Central memory CD4-positive, alpha-beta T cell (primary cell): Measurements from ENCODE around the gene HOXB7.

Experiments used
- DNase-seq: peaks from one replicate; pipeline ENCODE4 v3.0.0; 2022

The HOXB7 gene

DNA sequence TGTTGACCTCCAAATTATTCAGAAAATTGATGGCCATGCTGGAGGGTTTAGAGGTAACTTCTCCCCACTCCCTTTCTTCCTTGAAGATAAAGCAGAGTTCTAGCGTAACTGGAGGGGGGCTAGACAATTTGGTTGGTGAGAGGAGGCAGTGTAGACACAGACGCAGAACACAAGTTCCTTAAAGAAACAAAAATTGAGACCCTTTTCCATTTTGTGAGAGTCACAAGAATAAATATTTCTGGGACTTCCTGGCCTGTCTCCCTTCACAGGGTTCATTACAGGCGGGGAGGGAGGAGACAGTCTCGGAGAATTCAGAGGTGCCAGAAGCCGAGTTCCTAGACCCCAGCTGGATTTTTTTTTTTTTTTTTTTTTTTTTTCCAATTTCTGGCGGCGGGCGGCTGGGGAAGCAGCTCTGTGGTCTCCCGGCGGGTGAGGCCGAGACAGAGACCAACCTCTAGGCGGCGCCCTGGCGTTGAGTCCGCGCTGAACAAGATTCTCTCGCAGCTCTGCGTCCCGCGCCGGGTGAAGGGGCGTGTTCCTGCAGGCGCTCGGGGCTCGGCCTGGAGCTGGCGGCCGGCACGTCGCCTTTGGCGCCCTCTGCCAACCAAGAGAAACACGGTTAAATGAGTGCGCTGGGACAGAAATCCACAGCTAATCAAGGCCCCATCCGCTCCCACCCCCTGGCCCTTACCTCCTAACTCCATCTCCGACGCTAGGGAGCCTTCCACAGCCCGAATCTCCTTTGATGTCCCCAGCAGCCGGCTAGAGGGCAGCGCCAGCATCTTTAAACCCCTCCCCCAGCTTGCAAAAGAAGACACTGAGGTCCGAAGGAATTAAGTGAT, 25.6 kb upstream of the HOXB7 start:
- peak; percentile 42 for DNase-seq

GRCh38 chr17:48634493-48635208, 23.8 kb upstream of the HOXB7 start:
- no peak for DNase-seq

- no peak for DNase-seq
These were observed 22.5 kb upstream of the HOXB7 start for GRCh38 chr17:48633266-48633677.

DNA sequence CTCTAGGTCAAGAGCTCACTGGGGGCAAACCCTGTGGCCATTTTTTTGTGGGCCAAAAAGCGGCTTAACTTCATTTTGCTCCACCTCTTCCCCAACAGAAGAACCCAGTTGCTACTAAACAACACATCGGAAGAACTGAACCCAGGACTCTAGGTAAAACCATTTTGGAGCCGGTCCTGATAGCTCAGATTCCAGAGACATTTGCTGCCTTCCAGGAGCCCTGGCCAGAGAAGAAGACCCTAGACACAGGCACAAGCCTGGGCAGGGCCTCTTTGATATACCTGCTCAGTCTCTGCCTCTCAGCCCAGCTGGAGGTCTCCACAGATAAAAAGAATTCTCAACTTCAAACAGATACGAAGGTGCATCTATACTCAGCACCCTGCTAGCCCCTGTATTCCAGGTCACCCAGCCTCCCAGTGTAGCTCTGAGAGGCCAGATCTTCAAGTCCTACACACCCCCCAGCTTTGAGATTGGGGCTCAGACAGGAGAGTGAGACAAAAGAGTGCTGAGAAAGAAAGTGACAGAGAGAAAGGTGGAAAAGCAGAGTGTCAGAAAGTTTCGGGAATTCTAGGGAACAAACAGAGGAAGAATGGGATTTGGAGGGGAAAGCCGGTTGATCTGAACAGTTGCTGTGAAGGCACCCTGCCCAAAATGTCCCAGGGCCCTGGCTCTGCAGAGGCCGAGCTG, 21.9 kb upstream of the HOXB7 start:
- no peak for DNase-seq

- DNase-seq: no peak
These were observed 21.1 kb upstream of the HOXB7 start for GRCh38 chr17:48631693-48632578.

DNA sequence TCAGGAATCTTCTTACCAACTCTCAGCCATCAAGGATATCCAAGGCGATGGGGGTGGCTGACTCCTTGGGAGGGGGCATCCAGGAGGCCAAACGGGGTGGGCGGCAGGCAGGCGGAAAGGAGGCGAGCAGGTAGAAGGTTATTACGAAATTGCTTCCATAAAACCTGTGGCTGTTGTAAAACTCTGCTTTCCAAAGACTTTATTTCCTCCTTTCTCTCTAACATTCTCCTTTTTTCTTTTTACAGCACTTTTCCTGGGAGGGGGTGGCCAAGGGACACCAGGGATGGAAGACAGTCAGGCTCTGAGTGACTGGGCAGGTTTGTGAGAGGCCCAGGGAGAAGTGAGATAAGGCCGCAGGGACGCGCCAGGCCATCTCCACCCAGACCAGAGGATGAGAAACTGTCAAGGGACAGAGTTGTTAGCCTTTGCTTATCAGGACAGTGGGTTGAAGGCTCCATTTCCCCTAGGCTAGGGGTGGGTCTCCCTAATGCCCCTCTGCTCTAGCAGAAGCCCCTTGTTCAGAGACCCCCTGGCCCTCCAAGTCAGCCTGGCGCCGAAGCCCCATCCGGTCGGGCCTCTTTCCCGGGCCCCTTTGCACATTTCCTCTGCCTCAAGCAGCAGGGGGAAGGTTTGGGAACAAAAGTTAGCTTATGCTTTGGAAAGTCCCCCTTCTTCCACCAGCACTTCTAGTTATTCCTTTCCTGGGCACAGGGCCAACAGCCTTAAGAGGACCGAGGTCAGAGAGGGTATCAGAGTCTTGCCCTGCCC, 20.3 kb upstream of the HOXB7 start:
- no peak for DNase-seq

DNA sequence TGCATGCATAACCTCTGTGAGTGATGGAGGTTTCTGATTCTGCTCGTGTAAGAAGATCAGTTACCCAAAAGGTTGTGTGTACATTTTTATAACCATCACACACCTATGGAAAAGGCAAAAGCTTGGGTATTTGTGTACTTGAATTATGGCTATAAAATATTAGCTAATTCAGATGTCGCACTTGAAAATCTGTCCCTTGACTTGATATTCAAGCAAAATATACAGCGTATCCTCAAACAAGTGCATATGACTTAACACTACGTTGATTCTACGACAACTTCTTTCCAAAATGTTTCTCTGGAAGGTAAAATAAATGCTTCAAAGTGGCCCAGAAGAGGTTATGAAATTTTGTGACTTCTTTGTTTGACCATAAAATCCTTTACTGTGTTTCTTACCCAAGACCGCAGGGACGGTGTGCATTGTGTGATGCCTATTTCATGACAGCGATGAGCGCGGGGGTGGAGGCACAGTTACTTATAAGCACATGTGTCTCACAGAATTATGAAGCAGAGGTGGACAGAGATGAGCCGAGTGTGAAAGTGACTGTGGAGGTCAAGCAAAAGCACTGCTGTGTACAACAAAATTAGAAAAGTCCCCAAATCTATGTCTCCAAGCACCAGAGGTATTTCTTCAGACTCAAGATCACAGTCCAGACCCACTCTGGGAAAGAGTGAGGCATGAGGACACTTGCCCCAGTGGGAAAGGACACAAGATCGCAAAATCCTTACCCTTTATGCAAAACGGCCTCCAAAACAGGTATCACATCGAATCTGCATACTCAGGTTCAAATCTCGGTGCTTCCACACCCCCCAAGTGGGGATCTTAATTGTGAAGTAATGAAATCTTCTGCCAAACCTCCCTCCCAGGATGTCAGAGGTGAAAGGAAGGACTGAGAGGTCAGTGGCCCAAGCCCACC, 19.4 kb upstream of the HOXB7 start:
- DNase-seq: no peak

DNA sequence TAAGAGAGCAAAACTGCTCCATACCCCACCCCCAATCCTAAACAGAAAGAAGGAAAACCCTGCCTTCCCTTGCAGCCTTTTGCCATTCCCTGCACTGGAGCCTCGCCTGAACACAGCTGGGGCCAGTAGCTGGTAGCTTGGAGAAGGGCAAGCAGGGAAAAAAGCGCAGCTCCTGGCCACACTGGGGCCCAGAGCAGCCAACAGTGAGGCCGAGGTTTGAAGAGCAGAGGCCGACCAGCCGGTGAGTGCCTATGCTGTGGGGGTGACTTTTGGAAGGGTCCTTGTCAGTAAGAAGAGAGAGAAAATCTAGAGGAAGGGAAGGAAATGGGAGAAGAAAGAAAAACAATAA, 18.6 kb upstream of the HOXB7 start:
- DNase-seq: no peak

DNA sequence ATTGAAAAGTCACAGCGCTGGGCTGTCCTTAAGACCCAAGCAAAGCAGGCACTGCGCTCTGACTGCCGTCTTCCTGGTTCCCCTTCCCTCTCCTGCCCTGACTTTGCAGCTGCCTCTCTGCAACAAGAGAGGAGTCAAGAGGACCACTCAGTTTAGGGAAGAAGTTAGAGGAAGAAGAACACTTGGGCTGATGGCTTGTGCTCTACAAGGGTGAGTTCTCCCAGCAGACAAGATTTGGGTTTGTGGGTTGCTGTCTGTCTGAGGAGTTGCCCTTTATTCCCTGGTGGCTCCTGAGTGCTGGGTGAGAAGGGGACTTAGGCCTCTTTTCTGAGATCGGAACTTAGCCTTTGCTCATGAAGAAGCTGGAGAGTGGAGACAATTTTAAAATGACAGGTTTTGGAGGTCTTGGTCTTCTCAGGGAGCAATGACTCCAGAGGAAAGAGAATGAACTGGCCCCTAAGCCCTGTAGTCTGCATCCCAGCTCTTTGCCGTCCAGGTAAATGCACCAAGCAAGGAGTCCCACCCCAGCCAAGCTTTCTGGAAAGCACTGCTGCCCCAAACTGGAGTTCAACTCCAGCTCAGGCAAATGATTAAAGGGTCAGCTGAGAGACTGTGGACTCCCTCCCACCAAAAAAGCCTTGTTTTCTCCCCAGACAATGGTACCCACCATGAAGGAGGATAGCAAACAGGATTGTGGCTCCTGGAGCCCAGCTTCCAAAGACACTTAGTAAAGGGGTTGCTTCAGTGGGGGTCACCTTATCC, 18.0 kb upstream of the HOXB7 start:
- DNase-seq: no peak

DNA sequence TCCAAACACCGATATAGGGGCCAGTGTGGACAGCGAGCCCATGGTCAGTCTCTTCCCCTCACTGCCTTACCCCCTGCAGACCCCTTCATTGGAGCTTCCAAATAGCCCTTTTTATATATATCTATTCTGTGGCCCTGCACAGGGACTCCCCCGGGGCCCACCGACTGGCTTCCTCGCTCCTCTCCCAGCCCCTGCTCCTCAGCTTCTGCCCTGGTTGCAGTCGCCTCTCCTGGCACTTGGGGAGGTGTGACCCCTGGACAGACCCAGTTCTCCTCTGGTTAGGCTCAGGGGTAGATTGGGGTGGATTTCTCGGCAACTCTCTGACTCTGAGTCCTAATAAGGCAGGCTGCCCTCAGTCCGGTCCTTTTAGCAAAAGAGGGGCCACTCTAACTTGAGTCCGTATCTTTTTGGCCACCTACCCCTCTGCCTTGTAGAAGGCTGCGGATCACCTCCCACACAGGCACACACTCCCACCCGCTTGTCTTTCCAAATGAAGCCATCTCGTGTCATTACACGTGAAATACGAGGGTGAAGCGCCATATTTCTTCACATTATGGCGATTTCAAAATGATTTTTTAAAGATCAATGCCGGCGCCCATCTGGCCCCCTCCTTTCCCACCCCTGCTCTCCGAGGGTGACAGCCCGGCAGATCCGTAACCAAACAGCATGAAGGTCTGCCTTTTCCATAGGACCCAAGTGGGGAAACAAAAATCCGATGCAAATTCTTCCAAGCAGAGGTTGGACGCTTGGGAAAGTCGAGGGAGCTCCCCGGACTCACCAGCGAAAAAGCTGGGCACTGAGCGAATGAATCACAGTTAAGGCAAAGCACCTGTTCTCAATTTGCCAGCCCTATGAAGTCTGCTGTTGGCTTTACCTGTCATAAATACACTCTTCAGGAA, 17.1 kb upstream of the HOXB7 start:
- DNase-seq: no peak

- no peak for DNase-seq
These were observed 16.3 kb upstream of the HOXB7 start for GRCh38 chr17:48627118-48627597.

- DNase-seq: peak; percentile 19
These were observed 15.7 kb upstream of the HOXB7 start, which contains the start of gene HOXB9 for GRCh38 chr17:48626245-48627117. HOXB9 (minus strand) TSS chr17:48626358; CDS start chr17:48626269, 89 bp downstream.

GRCh38 chr17:48625495-48626244, 14.9 kb upstream of the HOXB7 start:
- DNase-seq: peak; percentile 28

DNA sequence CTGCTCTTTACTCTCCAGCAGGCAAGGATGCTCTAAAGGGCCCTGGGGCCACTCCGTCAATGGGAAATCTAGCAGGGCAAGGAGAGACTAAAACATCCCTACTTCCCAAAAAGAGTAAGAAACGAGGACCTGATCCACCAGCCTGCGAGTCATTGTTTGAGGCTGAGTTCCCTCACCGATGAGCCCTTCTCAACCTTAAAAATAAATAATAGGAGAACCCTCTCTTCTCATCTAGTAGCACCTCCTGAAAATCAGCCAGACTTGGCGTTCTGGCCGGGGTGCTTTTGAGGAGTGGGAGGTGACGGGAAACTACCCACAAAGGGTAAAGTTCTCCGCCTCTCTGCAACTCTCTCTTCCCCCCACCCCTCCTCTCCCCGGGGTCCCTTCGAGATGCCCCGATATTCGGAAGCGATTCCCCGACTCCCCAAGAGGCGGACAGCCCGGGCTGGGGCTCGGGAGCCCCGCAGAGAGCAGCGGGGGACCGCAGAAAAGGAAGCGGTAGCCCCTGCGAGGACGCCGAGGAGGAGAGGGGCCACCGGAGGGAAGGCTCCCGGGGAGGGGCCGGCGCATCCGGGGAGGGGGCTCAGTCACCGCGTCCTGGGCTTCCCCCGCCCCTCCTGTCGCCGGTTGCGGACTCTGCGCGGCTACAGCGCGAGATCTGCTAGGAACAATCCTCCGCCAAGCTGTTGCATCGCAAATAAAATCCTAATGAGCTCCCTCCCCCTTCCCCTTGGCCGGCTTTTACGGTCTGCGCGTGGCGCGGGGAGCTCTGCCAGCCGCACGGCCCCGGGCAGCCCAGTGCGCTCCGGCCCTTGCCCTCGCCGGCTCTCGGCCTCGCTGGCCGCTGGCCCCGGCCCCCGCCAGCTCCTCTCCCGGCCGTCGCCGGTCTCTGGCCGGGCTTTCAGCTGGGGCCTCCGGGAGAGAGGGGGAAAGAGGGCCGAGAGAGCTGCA, 14.0 kb upstream of the HOXB7 start:
- DNase-seq: peak; percentile 21

DNA sequence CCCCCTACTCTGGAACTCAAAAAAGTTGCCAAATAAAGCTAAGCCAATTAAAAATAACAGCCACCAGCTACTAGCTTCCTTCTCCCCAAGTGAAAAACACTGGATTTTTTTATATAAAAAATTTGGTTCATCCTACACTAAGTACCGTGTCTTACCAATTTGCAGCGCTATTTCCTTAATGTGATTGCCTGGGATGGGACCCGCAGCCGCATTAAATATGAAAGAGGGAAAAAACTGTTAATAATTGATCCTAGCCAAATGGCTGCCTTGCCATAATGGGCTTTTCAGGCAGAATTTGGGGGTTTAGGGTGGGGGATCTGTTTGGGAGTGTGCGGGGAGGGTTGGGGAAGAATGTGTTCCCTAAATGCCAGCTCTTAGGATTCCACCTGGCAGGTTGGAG, 13.3 kb upstream of the HOXB7 start:
- no peak for DNase-seq

DNA sequence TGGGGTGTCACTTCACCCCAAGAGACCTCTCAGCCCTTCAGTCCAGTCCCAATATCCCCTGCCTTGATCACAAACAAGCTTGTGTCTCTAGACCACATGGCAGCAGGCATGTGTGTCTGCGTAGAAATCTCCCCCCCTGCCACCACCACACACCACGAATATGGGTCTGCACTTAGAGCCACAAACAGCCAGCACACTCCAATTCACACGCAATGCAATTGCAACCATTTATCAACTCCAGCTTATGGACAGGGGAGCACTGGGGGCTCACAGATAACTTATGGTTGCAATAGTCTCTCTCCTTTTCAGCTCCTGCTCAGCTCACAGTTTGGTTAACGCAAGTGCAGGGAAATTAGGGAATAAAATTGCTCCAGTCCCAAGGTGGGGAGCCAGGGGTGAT, 12.8 kb upstream of the HOXB7 start:
- no peak for DNase-seq
